ENCODE data around the gene THSD8.

- no peak for TF ChIP-seq EZH2 (IDR thresholded peaks at IDR 0.05; ENCODE audit: borderline replicate concordance, low read length)
- TF ChIP-seq, protein P1, sequence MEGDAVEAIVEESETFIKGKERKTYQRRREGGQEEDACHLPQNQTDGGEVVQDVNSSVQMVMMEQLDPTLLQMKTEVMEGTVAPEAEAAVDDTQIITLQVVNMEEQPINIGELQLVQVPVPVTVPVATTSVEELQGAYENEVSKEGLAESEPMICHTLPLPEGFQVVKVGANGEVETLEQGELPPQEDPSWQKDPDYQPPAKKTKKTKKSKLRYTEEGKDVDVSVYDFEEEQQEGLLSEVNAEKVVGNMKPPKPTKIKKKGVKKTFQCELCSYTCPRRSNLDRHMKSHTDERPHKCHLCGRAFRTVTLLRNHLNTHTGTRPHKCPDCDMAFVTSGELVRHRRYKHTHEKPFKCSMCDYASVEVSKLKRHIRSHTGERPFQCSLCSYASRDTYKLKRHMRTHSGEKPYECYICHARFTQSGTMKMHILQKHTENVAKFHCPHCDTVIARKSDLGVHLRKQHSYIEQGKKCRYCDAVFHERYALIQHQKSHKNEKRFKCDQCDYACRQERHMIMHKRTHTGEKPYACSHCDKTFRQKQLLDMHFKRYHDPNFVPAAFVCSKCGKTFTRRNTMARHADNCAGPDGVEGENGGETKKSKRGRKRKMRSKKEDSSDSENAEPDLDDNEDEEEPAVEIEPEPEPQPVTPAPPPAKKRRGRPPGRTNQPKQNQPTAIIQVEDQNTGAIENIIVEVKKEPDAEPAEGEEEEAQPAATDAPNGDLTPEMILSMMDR (conservative IDR thresholded peaks at IDR 0.05 in 1 of 2, IDR thresholded peaks at IDR 0.05 in 1 of 2; ENCODE audit: extremely low read depth in 1 of 2, insufficient read depth in 1 of 2, low read depth in 1 of 2, low read length in 2 of 2), result peak in 1 of 2 donors; percentile 14
Measured at GRCh38 chr19:12782424-12783290, 19.2 kb upstream of the THSD8 start.

Measured in mammary epithelial cell (primary cell).